Stomach (tissue), 4 donors: ENCODE measurements around the gene C1orf52.

Experiments used
- CTCF ChIP-seq, 7 experiments: fragments of 450-650 bp in 4 of 7; fragments of 200-600 bp in 3 of 7; sonication (generic) in 3 of 7; IDR thresholded peaks; one replicate each; pipeline ENCODE4 v1.5.1; 2016 to 2019; ENCODE audit warnings: antibody characterized with exemption in 7 of 7, control low read depth in 2 of 7, mild to moderate bottlenecking in 1 of 7
- POLR2A ChIP-seq, 4 donors: fragments of 450-650 bp; IDR thresholded peaks; one replicate each; pipeline ENCODE4 v1.6.1; 2016; ENCODE audit warnings: antibody characterized with exemption in 4 of 4, control low read depth in 2 of 4, mild to moderate bottlenecking in 1 of 4, moderate library complexity in 1 of 4

- TF ChIP-seq POLR2A (IDR thresholded peaks at IDR 0.05) = no peak
- TF ChIP-seq CTCF (IDR thresholded peaks at IDR 0.05) = no peak
Observed at GRCh38 chr1:85284202-85284601, 24.7 kb upstream of the C1orf52 start.
